ENCODE measurements around the gene PUDP.

- no peak for TF ChIP-seq CTCF (IDR thresholded peaks at IDR 0.05)
- TF ChIP-seq POLR2A (IDR thresholded peaks at IDR 0.05), result no peak
Observed at GRCh38 chrX:7192871-7193270, 44.9 kb upstream of the PUDP start.

Measured in testis (tissue), 2 donors.